ENCODE data around the gene FADS3.

The FADS3 gene

DNA sequence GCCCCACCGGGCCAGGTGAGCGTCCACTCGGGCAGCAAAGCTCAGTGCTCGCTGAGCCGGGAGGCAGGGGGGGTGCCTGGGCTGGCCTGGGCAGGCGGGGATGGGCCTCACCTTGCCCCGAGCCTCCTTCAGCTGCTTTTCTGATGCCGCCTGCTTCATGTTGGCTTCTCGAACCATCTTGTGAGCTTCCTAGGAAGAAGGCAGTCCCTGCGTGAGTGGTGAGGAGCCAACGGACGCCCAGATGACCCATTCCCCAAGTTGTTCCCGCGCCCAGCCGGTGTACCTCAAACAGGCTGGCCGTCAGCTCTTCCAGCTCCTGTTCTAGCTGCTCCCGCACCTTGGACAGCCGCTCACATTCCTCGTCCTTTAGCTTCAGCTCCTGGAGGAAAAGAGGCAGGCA, 15.9 kb upstream of the FADS3 start:
- ChIA-PET POLR2A (no interaction called here), CTCF (interaction anchor here (0.9 to 18.2 kb wide), 7 partner anchors 8 to 201 kb away, joined by 4 to 406 read pairs (median 7); partner anchors contain the start of gene RAB3IL1)
- no peak for DNase-seq (ENCODE audit: low read depth, low spot score)
- no peak overlapping the region for H3K4me3 ChIP-seq (ENCODE audit: low read depth, low read length)
- TF ChIP-seq CTCF (IDR thresholded peaks at IDR 0.05; ENCODE audit: insufficient read depth, low read length, missing control alignments): no peak

DNA sequence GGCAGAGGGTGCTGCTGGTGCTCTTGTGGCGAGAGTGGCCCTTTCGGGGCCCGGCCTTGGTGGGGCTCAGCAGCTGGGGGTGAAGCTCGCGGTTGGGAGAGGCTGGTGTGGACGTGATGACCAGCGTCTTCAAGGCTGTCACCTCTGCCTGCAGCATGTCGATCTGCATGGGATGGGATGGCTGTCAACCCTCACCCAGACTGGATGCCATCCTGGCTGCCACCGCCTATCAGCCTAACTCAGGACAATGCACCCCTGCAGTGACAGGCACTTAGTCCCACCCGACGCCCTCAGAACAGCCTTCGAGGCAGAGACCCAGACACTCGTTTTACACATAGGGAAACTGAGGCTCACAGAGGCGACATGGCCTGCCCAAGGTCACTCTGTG, 15.2 kb upstream of the FADS3 start:
- no peak for DNase-seq (ENCODE audit: low read depth, low spot score)
- TF ChIP-seq CTCF (IDR thresholded peaks at IDR 0.05; ENCODE audit: insufficient read depth, low read length, missing control alignments): no peak
- POLR2A ChIA-PET: no interaction called here
- H3K4me3 ChIP-seq (ENCODE audit: low read depth, low read length): no peak overlapping the region
- CTCF ChIA-PET: interaction anchor here (1.6 to 18.2 kb wide), 3 partner anchors 7 to 178 kb away, joined by 5 to 406 read pairs (median 245); no protein-coding TSS in a partner anchor

DNA sequence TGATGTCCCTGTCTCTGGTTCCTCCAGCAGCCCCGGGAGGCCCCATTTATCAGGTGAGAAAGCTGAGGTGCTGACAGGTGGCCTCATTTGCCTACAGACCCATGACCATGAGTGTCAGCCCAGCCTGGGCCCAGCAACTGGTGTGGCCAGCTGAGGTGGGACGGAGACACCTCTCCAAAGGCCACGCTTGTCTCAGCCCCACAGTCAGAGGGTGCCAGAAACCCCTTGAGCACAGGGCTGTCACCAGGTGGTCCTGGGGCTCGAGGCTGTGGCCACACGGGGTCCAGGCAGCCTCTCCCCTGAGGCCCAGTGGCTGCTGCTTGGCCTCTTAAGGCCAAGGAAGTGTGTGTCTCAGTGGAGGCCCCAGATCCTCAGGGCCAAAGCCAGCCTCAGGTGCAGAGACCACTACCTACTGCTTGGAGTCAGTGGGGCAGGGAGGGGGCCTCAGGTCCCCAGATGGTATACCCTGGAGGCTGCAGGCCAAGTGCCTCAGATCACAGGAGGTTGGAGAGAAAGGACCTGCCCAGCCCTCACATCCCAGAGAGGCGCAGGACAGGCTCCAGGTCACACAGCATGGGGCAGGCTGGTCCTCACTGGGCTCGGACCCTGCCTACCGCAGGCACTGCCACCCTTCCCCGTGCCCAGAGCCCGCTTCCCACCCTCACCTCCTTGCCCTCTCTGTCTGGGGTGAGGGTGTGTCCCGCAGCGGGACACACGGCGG, 14.6 kb upstream of the FADS3 start:
- POLR2A ChIA-PET: no interaction called here
- no peak overlapping the region for H3K4me3 ChIP-seq (ENCODE audit: low read depth, low read length)
- no peak for DNase-seq (ENCODE audit: low read depth, low spot score)
- no peak for TF ChIP-seq CTCF (IDR thresholded peaks at IDR 0.05; ENCODE audit: insufficient read depth, low read length, missing control alignments)
- CTCF ChIA-PET: interaction anchor here (0.6 to 18.2 kb wide), 4 partner anchors 7 to 179 kb away, joined by 3 to 568 read pairs (median 326); partner anchors contain the start of gene BEST1

DNA sequence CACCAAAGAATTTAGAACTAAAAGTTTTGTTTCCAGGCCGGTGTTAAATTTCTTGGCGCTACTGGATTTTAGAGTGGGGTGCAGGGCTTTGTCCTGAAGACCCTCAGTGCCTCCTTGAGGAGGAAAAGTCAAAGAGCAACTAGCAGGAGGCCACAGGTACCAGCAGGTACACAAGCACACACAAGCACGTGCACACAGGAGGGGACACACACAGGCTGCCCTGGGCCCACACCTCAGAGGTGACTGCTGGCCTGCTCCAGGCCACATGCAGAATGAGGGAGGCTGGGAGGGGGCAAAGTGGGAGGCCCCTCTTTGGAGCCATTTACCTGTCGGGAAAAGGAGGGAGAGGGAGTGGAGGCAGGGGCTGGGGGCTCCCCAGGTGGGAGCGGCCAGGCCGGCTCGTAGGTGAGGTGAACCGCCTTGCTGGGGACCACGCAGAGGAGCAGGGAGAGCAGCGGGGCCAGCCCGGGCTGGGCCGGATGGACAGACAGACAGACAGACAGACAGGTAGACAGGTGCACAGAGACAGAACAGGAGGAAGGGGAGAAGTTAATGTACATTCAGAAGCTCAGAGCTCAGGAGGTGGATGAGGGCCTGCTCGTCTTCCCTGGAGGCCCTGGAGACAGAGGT, 13.8 kb upstream of the FADS3 start:
- H3K4me3 ChIP-seq (ENCODE audit: low read depth, low read length): no peak overlapping the region
- no peak for DNase-seq (ENCODE audit: low read depth, low spot score)
- ChIA-PET CTCF (interaction anchor here (0.6 to 18.2 kb wide), 6 partner anchors 9 to 201 kb away, joined by 3 to 568 read pairs (median 131); partner anchors contain the start of genes BEST1 and RAB3IL1), POLR2A (no interaction called here)
- TF ChIP-seq CTCF (IDR thresholded peaks at IDR 0.05; ENCODE audit: insufficient read depth, low read length, missing control alignments): no peak

DNA sequence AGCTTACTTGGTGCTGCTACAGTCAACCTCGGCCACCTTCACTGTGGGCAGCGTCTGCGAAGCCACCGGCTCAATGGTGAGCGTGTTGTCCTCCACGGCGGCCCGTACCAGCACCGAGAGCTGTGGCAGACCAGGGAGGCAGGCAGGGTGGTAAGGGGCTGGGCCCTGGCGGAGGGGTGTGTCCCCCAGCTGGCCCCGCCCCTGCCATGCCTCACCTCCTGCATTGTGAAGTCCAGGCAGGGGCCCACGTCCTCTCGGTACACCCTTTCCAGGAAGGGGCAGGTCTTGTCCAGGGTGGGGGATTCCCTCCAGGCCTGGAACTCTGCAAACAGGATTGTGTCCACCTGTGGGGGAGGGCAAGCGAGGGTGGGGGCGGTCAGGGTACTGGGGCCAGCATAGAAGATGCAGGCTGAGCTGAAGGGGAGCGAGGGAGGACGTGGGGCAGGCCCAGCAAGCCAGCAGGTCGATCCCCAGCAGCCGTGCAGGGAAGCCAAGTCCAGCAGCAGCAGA, 13.2 kb upstream of the FADS3 start:
- H3K4me3 ChIP-seq (ENCODE audit: low read depth, low read length): no peak overlapping the region
- POLR2A ChIA-PET: no interaction called here
- DNase-seq (ENCODE audit: low read depth, low spot score): no peak
- CTCF ChIA-PET: interaction anchor here (0.7 to 18.2 kb wide), 7 partner anchors 8 to 202 kb away, joined by 3 to 568 read pairs (median 169); partner anchors contain the start of genes BEST1 and RAB3IL1
- TF ChIP-seq CTCF (IDR thresholded peaks at IDR 0.05; ENCODE audit: insufficient read depth, low read length, missing control alignments): no peak

GRCh38 chr11:61903845-61904244, 12.5 kb upstream of the FADS3 start:
- no peak overlapping the region for H3K4me3 ChIP-seq (ENCODE audit: low read depth, low read length)
- DNase-seq (ENCODE audit: low read depth, low spot score): no peak
- ChIA-PET CTCF (interaction anchor here (0.9 to 18.2 kb wide), 7 partner anchors 8 to 203 kb away, joined by 3 to 568 read pairs (median 245); partner anchors contain the start of genes BEST1 and RAB3IL1), POLR2A (no interaction called here)
- TF ChIP-seq CTCF (IDR thresholded peaks at IDR 0.05; ENCODE audit: insufficient read depth, low read length, missing control alignments): no peak
